Measurements from ENCODE around the gene FTH1. TPM values are rescaled to one million over a fixed set of nuclear protein-coding genes. Genes with fewer than 3 reads are reported as not detected.

FTH1 gene
- total and polyA plus RNA-seq, 2 of the 4 experiments (the other 2 are of a cell fraction) = 344 to 2,516 TPM

- H2BK120ac ChIP-seq (ENCODE audit: low read depth, low read length) = no peak overlapping the region
- H2AK5ac ChIP-seq (ENCODE audit: low read depth, low read length) = no peak overlapping the region
- H2BK15ac ChIP-seq (ENCODE audit: low read depth, low read length) = no peak overlapping the region
- H3K9me3 ChIP-seq (ENCODE audit: control insufficient read depth, insufficient read depth, low read length) = no peaks in the 10 kb centered on the region
- H3K36me3 ChIP-seq (ENCODE audit: control insufficient read depth, insufficient read depth, low read length) = no peaks in the 10 kb centered on the region
- WGBS, 2 experiments (ENCODE audit: extremely low coverage in 2 of 2, insufficient read length in 1 of 2) = no CpG with 5 or more reads among the region's 3 CpGs
- CTCF ChIA-PET = interaction anchor here (0.7 kb wide), 1 partner anchor 670 kb away, joined by 3 read pairs; the partner anchor contains the start of gene TUT1
- no peak overlapping the region for H3K56ac ChIP-seq (ENCODE audit: extremely low read depth, insufficient read depth, low read length)
- no peaks in the 10 kb centered on the region for H3K9me1 ChIP-seq (ENCODE audit: insufficient read depth, low read length)
- H4K91ac ChIP-seq (ENCODE audit: insufficient read depth, low read depth, low read length) = no peak overlapping the region
- no peak overlapping the region for H2AFZ ChIP-seq (replicated peaks; ENCODE audit: low read length, poor library complexity)
- no peak overlapping the region for H4K8ac ChIP-seq (ENCODE audit: low read depth in 2 of 2, low read length in 2 of 2)
- POLR2A ChIA-PET (ENCODE audit: unreplicated experiment) = no interaction called here
- no peak overlapping the region for H3K23ac ChIP-seq (ENCODE audit: low read depth, low read length)
- dilution Hi-C loops (cut with HindIII; ENCODE audit: low sequenced_read_pairs, unreplicated experiment) = no loop called here
- H3K18ac ChIP-seq (ENCODE audit: low read depth, low read length) = no peak overlapping the region
- H2BK5ac ChIP-seq (ENCODE audit: low read depth, low read length, poor library complexity, severe bottlenecking) = no peak overlapping the region
- H2BK20ac ChIP-seq (ENCODE audit: low read depth, low read length) = no peak overlapping the region
- H3K4me1 ChIP-seq (ENCODE audit: control insufficient read depth, insufficient read depth, low read length) = peaks cover 14% of the 10 kb centered on the region; the same call in 1 of the 2 replicates
- no peak overlapping the region for H2AK9ac ChIP-seq (replicated peaks; ENCODE audit: low read depth, low read length, poor library complexity)
- no peak overlapping the region for H4K5ac ChIP-seq (ENCODE audit: low read depth, low read length)
- no peak overlapping the region for H3K27ac ChIP-seq (ENCODE audit: insufficient read depth, low read length)
- DNase-seq = no peak
- in situ Hi-C loops (cut with MboI; ENCODE audit: low sequenced_read_pairs) = no loop called here
- H4K20me1 ChIP-seq (ENCODE audit: insufficient read depth, low read length) = no peaks in the 10 kb centered on the region
- H3K4me3 ChIP-seq (ENCODE audit: insufficient read depth, low read depth, low read length) = no peak overlapping the region
- 0 out of 4 replicates have a peak, but pooled peaks cover 0 to 1% of the 10 kb centered on the region in 2 experiments for H3K79me1 ChIP-seq (ENCODE audit: low read depth in 1 of 2, low read length in 2 of 2)
- ATAC-seq (ENCODE audit: low read depth) = no peak
- no peak overlapping the region for H3K9ac ChIP-seq (ENCODE audit: low read depth, low read length)
- H3K4ac ChIP-seq (ENCODE audit: low read depth, low read length) = no peak overlapping the region
- intact Hi-C loops (cut with micrococcal nuclease) = no loop called here
- no peak for TF ChIP-seq CTCF (conservative IDR thresholded peaks at IDR 0.05; ENCODE audit: low read depth, low read length)
- TF ChIP-seq SMC3 (IDR thresholded peaks at IDR 0.05; ENCODE audit: low read depth, low read length) = no peak
- TF ChIP-seq ELK1 (IDR thresholded peaks at IDR 0.05; ENCODE audit: borderline replicate concordance, low read depth, low read length) = no peak
- TF ChIP-seq BHLHE40 (IDR thresholded peaks at IDR 0.05; ENCODE audit: low read depth, low read length) = no peak
- no peak for TF ChIP-seq POLR2A (IDR thresholded peaks at IDR 0.05; ENCODE audit: low read depth, low read length)
- no peak for TF ChIP-seq CEBPB (IDR thresholded peaks at IDR 0.05; ENCODE audit: low read depth, low read length)
- TF ChIP-seq RCOR1 (IDR thresholded peaks at IDR 0.05; ENCODE audit: insufficient replicate concordance, low read length) = no peak
- TF ChIP-seq CHD1 (IDR thresholded peaks at IDR 0.05; ENCODE audit: low read depth, low read length) = no peak
- no peak for TF ChIP-seq MAZ (IDR thresholded peaks at IDR 0.05; ENCODE audit: borderline replicate concordance, low read depth, low read length)
- TF ChIP-seq USF2 (IDR thresholded peaks at IDR 0.05; ENCODE audit: low read depth, low read length) = no peak
- H3K27me3 ChIP-seq (ENCODE audit: control insufficient read depth, insufficient read depth, low read length) = peaks cover 28% of the 10 kb centered on the region
- BruUV-seq (replicated peaks) = no TSS peak
- H3K14ac ChIP-seq (replicated peaks; ENCODE audit: low read depth, low read length) = no peak overlapping the region
- H3K4me2 ChIP-seq (ENCODE audit: low read depth, low read length) = no peak overlapping the region
Observed at GRCh38 chr11:61921446-61921845, 46.0 kb downstream of the FTH1 start.

Data from IMR-90 (cell line).